H9 (cell line): ENCODE results near the gene SUCLG1. TPM values are rescaled to one million over a fixed set of nuclear protein-coding genes. Genes with fewer than 3 reads are reported as not detected.

Experiments used
- DNase-seq: peaks from one replicate; pipeline ENCODE4 v3.0.0-alpha.2; 2017
- H2AFZ ChIP-seq: one replicate; pipeline ENCODE4 v1.6.1; 2013; ENCODE audit warnings: mild to moderate bottlenecking, low read length, control low read depth, moderate library complexity
- H2AK5ac ChIP-seq: 2 replicates; pipeline ENCODE4 v1.6.1; 2013; ENCODE audit warnings: low read length, control low read depth, mixed read lengths; ENCODE audit not compliant: insufficient read length
- H2BK120ac ChIP-seq: one replicate; pipeline ENCODE4 v1.6.1; 2013; ENCODE audit warnings: low read depth, mild to moderate bottlenecking, low read length, control low read depth, inconsistent platforms; ENCODE audit not compliant: poor library complexity, severe bottlenecking
- H2BK12ac ChIP-seq: 2 replicates; pipeline ENCODE4 v1.6.1; 2013; ENCODE audit warnings: low read length, control low read depth, mixed read lengths, low read depth; ENCODE audit not compliant: insufficient read length
- H2BK15ac ChIP-seq: 2 replicates; pipeline ENCODE4 v1.6.1; 2013; ENCODE audit warnings: low read depth, low read length, control low read depth
- H2BK20ac ChIP-seq: one replicate; pipeline ENCODE4 v1.6.1; 2013; ENCODE audit warnings: low read depth, mild to moderate bottlenecking, low read length, control low read depth, inconsistent platforms; ENCODE audit not compliant: poor library complexity, severe bottlenecking
- H2BK5ac ChIP-seq: 2 replicates; pipeline ENCODE4 v1.6.1; 2013; ENCODE audit warnings: low read length, control low read depth, mixed read lengths; ENCODE audit not compliant: insufficient read length
- H3K14ac ChIP-seq: 2 replicates; pipeline ENCODE4 v1.6.1; 2013; ENCODE audit warnings: low read length, control low read depth; ENCODE audit not compliant: insufficient read depth
- H3K18ac ChIP-seq: 2 replicates; pipeline ENCODE4 v1.6.1; 2013; ENCODE audit warnings: low read depth, mild to moderate bottlenecking, mixed read lengths, low read length, control low read depth; ENCODE audit not compliant: insufficient read length
- H3K23ac ChIP-seq: 2 replicates; pipeline ENCODE4 v1.6.1; 2013; ENCODE audit warnings: low read length, control low read depth, mixed read lengths, low read depth; ENCODE audit not compliant: insufficient read length
- H3K23me2 ChIP-seq: 2 replicates; pipeline ENCODE4 v1.6.1; 2013; ENCODE audit warnings: low read depth, mild to moderate bottlenecking, mixed read lengths, low read length, control low read depth; ENCODE audit not compliant: insufficient read length, poor library complexity, severe bottlenecking
- H3K27ac ChIP-seq: 2 replicates; pipeline ENCODE4 v1.5.1; 2013; ENCODE audit warnings: low read length, control low read depth, mixed read lengths, low read depth; ENCODE audit not compliant: insufficient read length
- H3K27me3 ChIP-seq: 2 replicates; pipeline ENCODE4 v1.6.1; 2013; ENCODE audit warnings: low read length, control low read depth, inconsistent platforms; ENCODE audit not compliant: insufficient read depth
- H3K4ac ChIP-seq: 2 replicates; pipeline ENCODE4 v1.6.1; 2013; ENCODE audit warnings: low read depth, mild to moderate bottlenecking, control low read depth, inconsistent platforms, low read length, moderate library complexity
- H3K4me1 ChIP-seq: 2 replicates; pipeline ENCODE4 v1.6.1; 2013; ENCODE audit warnings: low read length, control low read depth, inconsistent platforms; ENCODE audit not compliant: insufficient read depth
- H3K4me2 ChIP-seq: 2 replicates; pipeline ENCODE4 v1.6.1; 2013; ENCODE audit warnings: low read length, control low read depth, mixed read lengths; ENCODE audit not compliant: insufficient read length, insufficient read depth
- H3K56ac ChIP-seq: 2 replicates; pipeline ENCODE4 v1.6.1; 2013; ENCODE audit warnings: low read depth, mild to moderate bottlenecking, mixed read lengths, low read length, control low read depth; ENCODE audit not compliant: insufficient read length
- H3K79me1 ChIP-seq: 2 replicates; pipeline ENCODE4 v1.6.1; 2013; ENCODE audit warnings: low read depth, mild to moderate bottlenecking, moderate library complexity, low read length, control low read depth, inconsistent platforms; ENCODE audit not compliant: insufficient read depth, poor library complexity, severe bottlenecking
- H3K79me2 ChIP-seq: 2 replicates; pipeline ENCODE4 v1.6.1; 2013; ENCODE audit warnings: low read length, control low read depth, inconsistent platforms; ENCODE audit not compliant: insufficient read depth
- H3K9ac ChIP-seq: 2 replicates; pipeline ENCODE4 v1.6.1; 2013; ENCODE audit warnings: low read length, control low read depth, mixed read lengths; ENCODE audit not compliant: insufficient read length; ENCODE audit errors: extremely low read depth
- H3K9me3 ChIP-seq: one replicate; pipeline ENCODE4 v1.6.1; 2013; ENCODE audit warnings: low read depth, low read length, inconsistent platforms; ENCODE audit not compliant: control insufficient read depth
- H3T11ph ChIP-seq: one replicate; pipeline ENCODE4 v1.6.1; 2013; ENCODE audit warnings: mild to moderate bottlenecking, low read length, control low read depth, inconsistent platforms
- H4K20me1 ChIP-seq: one replicate; pipeline ENCODE4 v1.6.1; 2013; ENCODE audit not compliant: control insufficient read depth, insufficient read length, insufficient read depth
- H4K5ac ChIP-seq: 2 replicates; pipeline ENCODE4 v1.6.1; 2013; ENCODE audit warnings: low read depth, mild to moderate bottlenecking, mixed read lengths, low read length, control low read depth; ENCODE audit not compliant: insufficient read length
- H4K8ac ChIP-seq: replicated peaks from 2 replicates; pipeline ENCODE4 v1.6.1; 2013; ENCODE audit warnings: low read length, control low read depth, mixed read lengths, low read depth; ENCODE audit not compliant: insufficient read length
- H4K91ac ChIP-seq: 2 replicates; pipeline ENCODE4 v1.6.1; 2013; ENCODE audit warnings: low read depth, mild to moderate bottlenecking, moderate library complexity, mixed read lengths, low read length, control low read depth; ENCODE audit not compliant: insufficient read length
- H3K27ac Mint-ChIP-seq, 3 experiments: 2 replicates in 2 of 3; 3 replicates in 1 of 3; pipeline ENCODE4 v1.8.0; 2020 to 2021; ENCODE audit warnings: mixed read lengths in 3 of 3, mild to moderate bottlenecking in 1 of 3, moderate library complexity in 1 of 3
- H3K27me3 Mint-ChIP-seq: 2 replicates; pipeline ENCODE4 v1.8.0; 2021; ENCODE audit warnings: low read depth, mild to moderate bottlenecking, moderate library complexity, mixed read lengths
- H3K36me3 Mint-ChIP-seq, 3 experiments: 2 replicates in 2 of 3; 3 replicates in 1 of 3; pipeline ENCODE4 v1.8.0; 2020 to 2021; ENCODE audit warnings: low read depth in 3 of 3, mixed read lengths in 3 of 3; ENCODE audit not compliant: insufficient read depth in 1 of 3
- H3K4me1 Mint-ChIP-seq, 2 experiments: 2 replicates each; pipeline ENCODE4 v1.8.0; 2020; ENCODE audit warnings: mixed read lengths in 2 of 2
- H3K4me3 Mint-ChIP-seq, 2 experiments: 2 replicates in 1 of 2; 3 replicates in 1 of 2; pipeline ENCODE4 v1.8.0; 2020 to 2021; ENCODE audit warnings: mild to moderate bottlenecking in 2 of 2, mixed read lengths in 2 of 2, moderate library complexity in 1 of 2
- H3K9me3 Mint-ChIP-seq, 2 experiments: 2 replicates in 1 of 2; 3 replicates in 1 of 2; pipeline ENCODE4 v1.8.0; 2020; ENCODE audit warnings: mild to moderate bottlenecking in 2 of 2, mixed read lengths in 2 of 2, moderate library complexity in 1 of 2
- CTCF ChIP-seq: fragments of 200-600 bp; sonication (generic); conservative IDR thresholded peaks from 3 replicates; pipeline ENCODE4 v1.8.0; 2021; ENCODE audit warnings: antibody characterized with exemption, mild to moderate bottlenecking
- WGBS: extraction: QIAGEN DNeasy Blood & Tissue Kit; methylation state at CpG from one replicate; pipeline ENCODE4 v1.1.7; 2013; ENCODE audit warnings: missing lambda C conversion rate, low lambda C conversion rate, mixed read lengths; ENCODE audit not compliant: insufficient read length; ENCODE audit errors: extremely low coverage; 5-methylcytosine and 5-hydroxymethylcytosine counted together
- total RNA-seq: library from RNA; stranded (reverse); gene quantifications from 2 replicates; pipeline ENCODE4 v1.2.1, GENCODE V29; 2021

Gene SUCLG1
- total RNA-seq, 1 experiment from 2014 or later, result 40.0 TPM

GRCh38 chr2:84456156-84456555 is 2.9 kb downstream of the SUCLG1 start:
- H3K23ac ChIP-seq, result no peak overlapping the region
- no peak overlapping the region for H3K4ac ChIP-seq
- no peak for DNase-seq
- peaks cover 14% of the 10 kb centered on the region for H3K23me2 ChIP-seq
- H2BK20ac ChIP-seq, result no peak overlapping the region
- H3K4me1 ChIP-seq, result no peaks in the 10 kb centered on the region
- whole genome bisulfite sequencing, result no CpG with 5 or more reads among the region's 4 CpGs
- Mint-ChIP-seq H3K4me3 (no peak overlapping the region), H3K27ac (no peak overlapping the region), H3K27me3 (no peaks in the 10 kb centered on the region), H3K4me1 (peaks cover 6 to 9% of the 10 kb centered on the region in 2 experiments), H3K36me3 (no peaks in the 10 kb centered on the region; a peak in 1 of 7 replicates), H3K9me3 (no peaks in the 10 kb centered on the region; a peak in 1 of 5 replicates)
- no peaks in the 10 kb centered on the region for H4K20me1 ChIP-seq
- no peak overlapping the region for H3K9ac ChIP-seq
- H2AK5ac ChIP-seq, result no peak overlapping the region
- H3K18ac ChIP-seq, result no peak overlapping the region
- no peak overlapping the region for H2BK5ac ChIP-seq
- H3T11ph ChIP-seq, result no peak overlapping the region
- H3K79me2 ChIP-seq, result peaks cover 5% of the 10 kb centered on the region; the same call in 1 of the 2 replicates
- H4K8ac ChIP-seq, result no peak overlapping the region
- no peak overlapping the region for H3K27ac ChIP-seq
- H3K14ac ChIP-seq, result no peak overlapping the region
- no peaks in the 10 kb centered on the region for H3K9me3 ChIP-seq
- H4K91ac ChIP-seq, result no peak overlapping the region
- no peak overlapping the region for H4K5ac ChIP-seq
- H2BK15ac ChIP-seq, result no peak overlapping the region
- H3K4me2 ChIP-seq, result no peak overlapping the region
- peaks cover 4% of the 10 kb centered on the region for H3K79me1 ChIP-seq
- no peak overlapping the region for H2BK12ac ChIP-seq
- no peak overlapping the region for H2BK120ac ChIP-seq
- H2AFZ ChIP-seq, result no peak overlapping the region
- H3K56ac ChIP-seq, result no peak overlapping the region
- no peak for TF ChIP-seq CTCF
- H3K27me3 ChIP-seq, result no peaks in the 10 kb centered on the region
